NK-92 treated with Interleukin-12 subunit alpha and Interleukin-12 subunit beta, amount 100 ng/mL, for 24 hours (cell line): ENCODE measurements around the gene LGR6.

Experiments used
- DNase-seq: peaks from one replicate; lab custom pipeline; 2025; lab: John Stamatoyannopoulos, UW

The LGR6 gene

GRCh38 chr1:202266061-202266765 is 72.6 kb downstream of the LGR6 start:
- no peak for DNase-seq

- no peak for DNase-seq
Measured at GRCh38 chr1:202268032-202268431, 74.4 kb downstream of the LGR6 start.

DNA sequence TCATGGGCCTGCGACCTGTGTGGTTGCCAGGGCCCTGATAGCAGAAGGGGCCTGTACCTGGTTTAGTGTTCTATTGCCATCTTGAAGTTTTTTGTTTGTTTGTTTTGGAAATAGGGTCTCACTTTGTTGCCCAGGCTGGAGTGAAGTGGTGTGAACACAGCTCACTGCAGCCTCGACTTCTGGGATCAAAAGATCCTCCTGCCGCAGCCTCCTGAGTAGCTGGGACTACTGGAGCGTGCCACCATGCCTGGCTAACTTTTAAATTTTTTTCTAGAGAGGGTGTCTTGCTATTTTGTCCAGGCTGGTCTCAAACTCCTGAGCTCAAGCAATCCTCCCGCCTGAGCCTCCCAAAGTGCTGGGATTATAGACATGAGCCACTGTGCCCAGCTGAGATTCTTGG is 75.2 kb downstream of the LGR6 start:
- DNase-seq, result no peak

- DNase-seq, result no peak
Measured at GRCh38 chr1:202270871-202271326, 77.3 kb downstream of the LGR6 start.

- no peak for DNase-seq
Measured at GRCh38 chr1:202272103-202272845, 78.7 kb downstream of the LGR6 start.

DNA sequence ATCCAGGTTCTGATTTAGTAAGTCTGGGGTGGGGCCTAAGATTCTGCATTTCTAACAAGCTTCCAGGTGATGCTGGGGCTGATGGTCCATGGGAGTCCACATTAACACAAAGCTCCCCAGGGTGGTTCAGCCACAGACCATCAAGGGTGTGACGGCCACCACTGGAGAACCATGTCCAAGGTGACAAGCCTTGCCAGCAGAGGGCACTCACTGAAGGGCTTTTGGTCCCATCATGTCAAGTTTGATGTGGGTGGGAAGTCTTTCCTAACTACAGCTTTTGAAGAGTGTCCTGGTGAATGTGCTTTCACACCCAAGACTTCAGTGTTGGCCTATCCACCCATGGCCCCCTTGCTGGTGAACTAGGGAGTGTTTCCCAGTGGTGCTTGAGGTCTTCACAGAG is 81.0 kb downstream of the LGR6 start:
- peak; percentile 19 for DNase-seq

DNA sequence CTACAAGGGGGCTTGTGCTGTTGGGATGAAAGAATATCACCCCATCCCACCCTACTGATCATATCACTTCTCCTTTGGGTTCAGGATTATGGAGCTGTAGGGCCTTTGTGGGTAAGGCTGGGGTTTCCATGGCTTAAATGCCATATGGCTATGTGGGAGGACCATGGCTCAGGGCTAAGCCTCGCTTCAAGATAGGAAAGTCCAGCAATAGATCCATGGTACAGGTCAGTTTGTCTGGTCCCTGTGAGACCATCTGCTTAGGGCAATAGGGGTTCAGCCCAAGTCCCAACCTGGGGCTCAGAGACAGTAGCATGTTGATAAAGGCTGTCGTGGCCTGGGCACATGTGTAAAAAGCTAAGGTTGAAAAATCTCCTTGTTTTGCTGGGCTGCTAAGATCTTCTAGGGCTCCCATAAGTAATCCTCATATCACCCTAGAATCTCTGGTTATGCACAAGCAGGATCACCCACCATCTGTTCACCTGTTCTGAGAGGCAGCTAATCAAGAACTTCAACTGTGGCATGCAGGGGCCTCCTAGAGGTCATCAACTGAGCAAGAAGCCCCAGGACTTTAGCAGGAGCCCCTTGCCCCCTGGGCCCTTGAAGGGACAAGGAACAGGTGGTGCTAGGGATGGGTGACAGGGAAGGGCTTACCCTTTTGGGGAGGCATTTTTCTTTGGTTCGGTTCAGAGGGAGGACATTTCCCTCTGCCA is 81.6 kb downstream of the LGR6 start:
- no peak for DNase-seq

DNA sequence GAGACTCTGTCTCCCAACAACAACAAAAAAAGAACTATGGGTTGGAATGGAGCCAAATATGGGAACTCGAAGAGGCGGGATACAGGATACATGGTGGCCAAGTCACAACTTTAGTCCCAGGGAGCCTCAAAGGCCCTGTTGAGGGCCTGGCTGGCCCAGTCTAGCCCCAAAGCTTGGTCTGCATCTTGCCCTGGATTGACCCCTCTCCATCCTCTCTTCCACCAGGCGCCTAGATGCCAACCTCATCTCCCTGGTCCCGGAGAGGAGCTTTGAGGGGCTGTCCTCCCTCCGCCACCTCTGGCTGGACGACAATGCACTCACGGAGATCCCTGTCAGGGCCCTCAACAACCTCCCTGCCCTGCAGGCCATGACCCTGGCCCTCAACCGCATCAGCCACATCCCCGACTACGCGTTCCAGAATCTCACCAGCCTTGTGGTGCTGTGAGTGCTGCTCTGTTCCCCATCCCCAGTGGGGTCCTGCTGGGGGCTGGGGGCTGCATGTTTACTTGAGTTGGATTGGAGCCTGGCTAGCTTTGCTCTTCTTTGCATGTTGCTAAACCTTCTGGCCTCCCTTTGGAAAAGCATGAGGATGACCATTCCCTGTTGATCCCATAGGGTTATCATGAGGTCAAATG is 82.6 kb downstream of the LGR6 start:
- DNase-seq, result no peak

- DNase-seq, result no peak
Measured at GRCh38 chr1:202276920-202277319, 83.3 kb downstream of the LGR6 start.

- no peak for DNase-seq
Measured at GRCh38 chr1:202278751-202279150, 85.2 kb downstream of the LGR6 start.

DNA sequence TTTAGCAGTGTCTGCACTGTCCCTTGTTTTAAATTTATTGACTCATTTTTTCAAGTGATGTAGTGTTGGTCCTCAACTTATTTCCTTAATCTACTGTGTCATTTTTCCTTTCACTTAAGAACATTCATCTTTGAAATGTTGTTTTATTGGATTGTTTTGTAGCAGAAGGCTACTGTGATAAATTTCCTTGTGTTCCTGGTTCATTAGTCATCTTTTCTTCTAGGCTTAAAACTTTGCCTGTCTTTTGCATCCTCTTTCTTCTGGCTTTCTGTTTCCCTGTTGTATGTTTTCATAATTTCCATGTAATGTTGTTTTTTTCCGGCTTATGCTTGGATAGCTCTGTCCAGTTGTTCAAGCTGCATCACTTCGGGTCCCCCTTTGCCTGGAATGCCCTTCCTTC is 86.2 kb downstream of the LGR6 start:
- no peak for DNase-seq

DNA sequence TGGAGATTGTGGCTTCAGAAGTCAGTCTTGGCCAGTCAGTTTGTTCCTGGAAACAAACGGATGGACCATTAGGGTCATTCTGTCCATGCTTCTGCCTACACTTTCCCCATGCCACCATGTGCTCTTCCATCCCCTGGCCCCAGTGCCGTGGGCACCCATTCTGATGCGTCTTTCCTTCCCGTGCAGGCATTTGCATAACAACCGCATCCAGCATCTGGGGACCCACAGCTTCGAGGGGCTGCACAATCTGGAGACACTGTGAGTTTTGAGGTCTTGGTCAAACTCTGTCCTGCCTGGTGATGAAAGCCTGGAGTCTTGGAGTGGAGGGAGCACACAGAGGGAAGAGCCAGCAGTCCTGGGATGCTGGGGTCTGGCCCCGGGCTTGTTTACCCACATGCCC is 87.0 kb downstream of the LGR6 start:
- DNase-seq, result no peak

GRCh38 chr1:202281316-202282024 is 87.9 kb downstream of the LGR6 start:
- DNase-seq, result no peak

DNA sequence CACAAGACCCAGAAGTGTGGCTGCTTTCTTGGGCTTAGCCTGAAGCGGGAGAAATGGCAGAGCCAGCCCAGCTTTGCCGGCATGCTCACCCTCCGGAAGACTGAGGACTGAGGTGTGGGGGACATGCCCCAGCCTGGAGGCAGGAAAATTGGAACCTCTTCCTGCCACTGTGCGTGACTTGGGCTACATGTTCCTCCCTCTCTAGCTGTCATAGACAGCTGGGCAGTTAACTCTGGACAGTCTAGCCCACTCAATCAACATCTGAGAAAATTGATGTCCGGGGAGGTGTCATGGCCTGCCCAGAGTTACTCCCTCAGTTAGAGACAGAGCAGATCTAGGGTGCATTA is 88.4 kb downstream of the LGR6 start:
- no peak for DNase-seq

GRCh38 chr1:202282596-202283283 is 89.1 kb downstream of the LGR6 start:
- no peak for DNase-seq

- DNase-seq, result no peak
Measured at GRCh38 chr1:202283379-202283844, 89.8 kb downstream of the LGR6 start.

- no peak for DNase-seq
Measured at GRCh38 chr1:202283991-202284390, 90.4 kb downstream of the LGR6 start.

GRCh38 chr1:202285908-202286307 is 92.3 kb downstream of the LGR6 start:
- DNase-seq, result no peak

GRCh38 chr1:202286622-202287097 is 93.1 kb downstream of the LGR6 start:
- DNase-seq, result no peak

- DNase-seq, result no peak
Measured at GRCh38 chr1:202287196-202287595, 93.6 kb downstream of the LGR6 start.

DNA sequence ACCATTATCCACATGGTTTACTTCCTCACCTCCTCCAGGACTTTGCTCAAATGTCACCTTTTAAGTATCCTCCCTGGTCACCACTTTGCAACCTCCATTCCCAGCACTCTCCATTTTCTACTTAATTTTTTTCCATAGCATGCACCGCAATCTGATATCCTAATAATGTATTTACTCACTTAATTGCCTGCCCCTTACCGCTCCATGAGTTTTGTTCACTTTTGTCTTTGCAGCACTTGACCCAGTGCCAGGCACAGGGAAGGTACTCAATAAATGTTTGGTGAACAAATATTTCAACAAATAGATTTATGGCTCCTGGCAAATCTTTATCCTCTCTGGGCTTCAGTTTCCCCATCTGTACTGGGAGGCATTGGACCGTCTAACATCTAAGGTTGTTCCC is 94.6 kb downstream of the LGR6 start:
- no peak for DNase-seq
